Ectodermal cell (in vitro differentiated cells): ENCODE measurements around the gene OXA1L.
"Not testable (repeated sequence)": the region's sequence is repeated elsewhere in the genome, so short reads cannot be mapped to it uniquely, and the experiment has no call there.

Source experiments
- H3K27ac ChIP-seq: 2 replicates; pipeline ENCODE4 v1.7.0; 2013; ENCODE audit warnings: mild to moderate bottlenecking, low read depth, low read length; ENCODE audit not compliant: insufficient read depth, poor library complexity, severe bottlenecking
- H3K27me3 ChIP-seq: 2 replicates; pipeline ENCODE4 v1.7.0; 2013; ENCODE audit warnings: mild to moderate bottlenecking, low read length; ENCODE audit not compliant: insufficient read depth, control insufficient read depth, poor library complexity, severe bottlenecking
- H3K36me3 ChIP-seq: one replicate; pipeline ENCODE4 v1.7.0; 2013; ENCODE audit warnings: low read length; ENCODE audit not compliant: control insufficient read depth, insufficient read depth
- H3K4me1 ChIP-seq: one replicate; pipeline ENCODE4 v1.7.0; 2013; ENCODE audit warnings: low read length; ENCODE audit not compliant: control insufficient read depth, insufficient read depth
- H3K4me3 ChIP-seq: 2 replicates; pipeline ENCODE4 v1.7.0; 2013; ENCODE audit warnings: low read depth, low read length, control low read depth; ENCODE audit not compliant: insufficient read depth
- H3K9me3 ChIP-seq: 2 replicates; pipeline ENCODE4 v1.7.0; 2013; ENCODE audit warnings: mild to moderate bottlenecking, low read length, moderate library complexity; ENCODE audit not compliant: control insufficient read depth
- WGBS, 2 experiments: methylation state at CpG; one replicate each; pipeline ENCODE4 v1.1.7; 2013; ENCODE audit warnings: missing lambda C conversion rate in 2 of 2; 5-methylcytosine and 5-hydroxymethylcytosine counted together

Gene OXA1L

GRCh38 chr14:22736384-22736783 is 30.1 kb upstream of the OXA1L start:
- not testable (repeated sequence) for H3K27me3 ChIP-seq, H3K4me3 ChIP-seq, H3K4me1 ChIP-seq, H3K9me3 ChIP-seq, H3K27ac ChIP-seq, H3K36me3 ChIP-seq
- WGBS, 2 experiments, result 88 to 96% methylated on average over 14 of the region's 14 CpGs

GRCh38 chr14:22737052-22737451 is 29.4 kb upstream of the OXA1L start:
- Histone ChIP-seq H3K36me3 (no peaks in the 10 kb centered on the region), H3K27me3 (no peaks in the 10 kb centered on the region), H3K4me3 (no peak overlapping the region), H3K4me1 (no peaks in the 10 kb centered on the region), H3K27ac (no peak overlapping the region), H3K9me3 (no peaks in the 10 kb centered on the region)
- 88 to 91% methylated on average over 1 of the region's 1 CpG for WGBS, 2 experiments

- no peaks in the 10 kb centered on the region for H3K9me3 ChIP-seq
- H3K27ac ChIP-seq, result no peak overlapping the region
- WGBS, 2 experiments, result 100% methylated on average over 1 of the region's 1 CpG
- H3K27me3 ChIP-seq, result no peaks in the 10 kb centered on the region
- no peak overlapping the region for H3K4me3 ChIP-seq
- no peaks in the 10 kb centered on the region for H3K36me3 ChIP-seq
- no peaks in the 10 kb centered on the region for H3K4me1 ChIP-seq
Measured at GRCh38 chr14:22739423-22739822, 27.1 kb upstream of the OXA1L start.

GRCh38 chr14:22740020-22740419 is 26.5 kb upstream of the OXA1L start:
- H3K36me3 ChIP-seq, result no peaks in the 10 kb centered on the region
- H3K27me3 ChIP-seq, result no peaks in the 10 kb centered on the region
- no peak overlapping the region for H3K27ac ChIP-seq
- no peaks in the 10 kb centered on the region for H3K4me1 ChIP-seq
- H3K9me3 ChIP-seq, result no peaks in the 10 kb centered on the region
- H3K4me3 ChIP-seq, result no peak overlapping the region
- WGBS, 2 experiments, result 93 to 100% methylated on average over 1 to 3 of the region's 3 CpGs

GRCh38 chr14:22747769-22748168 is 18.7 kb upstream of the OXA1L start:
- H3K36me3 ChIP-seq, result no peaks in the 10 kb centered on the region
- H3K27ac ChIP-seq, result no peak overlapping the region
- H3K9me3 ChIP-seq, result no peaks in the 10 kb centered on the region
- no peaks in the 10 kb centered on the region for H3K27me3 ChIP-seq
- no peak overlapping the region for H3K4me3 ChIP-seq
- 91 to 96% methylated on average over 3 to 4 of the region's 4 CpGs for WGBS, 2 experiments
- H3K4me1 ChIP-seq, result no peaks in the 10 kb centered on the region

- Histone ChIP-seq H3K4me1 (no peaks in the 10 kb centered on the region), H3K36me3 (no peaks in the 10 kb centered on the region), H3K27ac (no peak overlapping the region), H3K9me3 (no peaks in the 10 kb centered on the region), H3K4me3 (no peak overlapping the region), H3K27me3 (no peaks in the 10 kb centered on the region)
- 73 to 76% methylated on average over 4 of the region's 4 CpGs for WGBS, 2 experiments
Measured at GRCh38 chr14:22748206-22748605, 18.3 kb upstream of the OXA1L start.

- Histone ChIP-seq H3K27ac (no peak overlapping the region), H3K4me1 (no peaks in the 10 kb centered on the region), H3K27me3 (no peaks in the 10 kb centered on the region), H3K9me3 (no peaks in the 10 kb centered on the region), H3K4me3 (no peak overlapping the region), H3K36me3 (no peaks in the 10 kb centered on the region)
- 72 to 75% methylated on average over 4 of the region's 4 CpGs for WGBS, 2 experiments
Measured at GRCh38 chr14:22748631-22749068, 17.8 kb upstream of the OXA1L start.

GRCh38 chr14:22752422-22752821 is 14.1 kb upstream of the OXA1L start:
- Histone ChIP-seq H3K36me3 (no peaks in the 10 kb centered on the region), H3K9me3 (no peaks in the 10 kb centered on the region), H3K4me3 (no peak overlapping the region), H3K27ac (no peak overlapping the region), H3K27me3 (no peaks in the 10 kb centered on the region), H3K4me1 (no peaks in the 10 kb centered on the region)
- whole genome bisulfite sequencing, 2 experiments, result 92 to 93% methylated on average over 8 of the region's 8 CpGs

- H3K27ac ChIP-seq, result no peak overlapping the region
- H3K9me3 ChIP-seq, result no peaks in the 10 kb centered on the region
- H3K36me3 ChIP-seq, result no peaks in the 10 kb centered on the region
- H3K4me1 ChIP-seq, result no peaks in the 10 kb centered on the region
- no peaks in the 10 kb centered on the region for H3K27me3 ChIP-seq
- no peak overlapping the region for H3K4me3 ChIP-seq
- 91 to 92% methylated on average over 6 of the region's 6 CpGs for WGBS, 2 experiments
Measured at GRCh38 chr14:22753586-22753985, 12.9 kb upstream of the OXA1L start.

GRCh38 chr14:22757972-22758650 is 8.4 kb upstream of the OXA1L start:
- WGBS, 2 experiments, result 86 to 92% methylated on average over 9 of the region's 10 CpGs
- not testable (repeated sequence) for H3K36me3 ChIP-seq, H3K27me3 ChIP-seq, H3K4me1 ChIP-seq, H3K9me3 ChIP-seq, H3K4me3 ChIP-seq, H3K27ac ChIP-seq

GRCh38 chr14:22761734-22762133 is 4.8 kb upstream of the OXA1L start:
- WGBS, 2 experiments, result 100% methylated on average over 1 of the region's 1 CpG
- Histone ChIP-seq H3K4me1 (peaks cover 4% of the 10 kb centered on the region), H3K9me3 (no peaks in the 10 kb centered on the region), H3K4me3 (no peak overlapping the region), H3K27me3 (no peaks in the 10 kb centered on the region), H3K36me3 (no peaks in the 10 kb centered on the region), H3K27ac (no peak overlapping the region)
